ENCODE data around the gene ZNF513. TPM values are rescaled to one million over a fixed set of nuclear protein-coding genes. Genes with fewer than 3 reads are reported as not detected.

Gene ZNF513
- total RNA-seq, 1 experiment from 2014 or later, result 23.6 TPM

DNA sequence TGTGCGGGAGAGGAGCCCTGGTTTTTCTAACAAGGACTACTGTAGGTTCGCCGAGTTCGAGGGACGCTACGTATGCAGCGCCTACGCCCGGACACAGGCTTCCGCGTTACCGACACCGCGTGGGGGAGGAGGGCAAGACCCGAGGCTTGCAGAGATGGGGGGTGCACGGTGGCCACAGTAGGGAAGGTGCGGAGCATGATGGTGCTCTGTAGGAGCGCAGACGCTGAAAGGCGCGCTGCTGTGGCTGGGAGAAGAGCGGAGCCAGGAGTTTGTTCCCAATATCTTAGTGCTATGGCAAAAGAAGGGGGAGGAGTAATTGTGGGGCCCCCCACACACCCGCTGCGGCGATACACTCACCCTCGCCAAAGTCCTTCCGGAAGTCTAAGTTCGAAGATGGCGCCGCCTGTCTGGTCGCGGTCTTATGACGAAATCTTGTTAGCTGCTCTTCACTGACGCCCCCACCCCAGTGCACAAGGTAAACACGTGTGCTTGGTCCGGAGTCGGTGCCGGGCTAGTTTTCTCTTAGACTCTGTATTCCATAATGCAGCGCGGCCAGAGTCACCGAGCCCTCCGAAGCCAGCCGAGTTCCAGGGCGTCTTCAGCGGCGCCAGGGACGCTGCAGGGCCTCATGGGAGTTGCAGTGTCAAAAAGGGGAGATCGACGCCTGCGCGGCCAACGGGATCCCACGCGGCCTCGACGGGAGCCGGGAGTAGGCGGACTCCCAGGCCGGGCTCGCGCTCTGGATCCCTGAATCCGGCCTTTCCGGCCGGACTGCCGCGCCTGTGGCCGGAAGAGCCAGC lies 24.0 kb downstream of the ZNF513 start, which contains the start of gene GTF3C2 (continued):
- TF ChIP-seq, protein P1, sequence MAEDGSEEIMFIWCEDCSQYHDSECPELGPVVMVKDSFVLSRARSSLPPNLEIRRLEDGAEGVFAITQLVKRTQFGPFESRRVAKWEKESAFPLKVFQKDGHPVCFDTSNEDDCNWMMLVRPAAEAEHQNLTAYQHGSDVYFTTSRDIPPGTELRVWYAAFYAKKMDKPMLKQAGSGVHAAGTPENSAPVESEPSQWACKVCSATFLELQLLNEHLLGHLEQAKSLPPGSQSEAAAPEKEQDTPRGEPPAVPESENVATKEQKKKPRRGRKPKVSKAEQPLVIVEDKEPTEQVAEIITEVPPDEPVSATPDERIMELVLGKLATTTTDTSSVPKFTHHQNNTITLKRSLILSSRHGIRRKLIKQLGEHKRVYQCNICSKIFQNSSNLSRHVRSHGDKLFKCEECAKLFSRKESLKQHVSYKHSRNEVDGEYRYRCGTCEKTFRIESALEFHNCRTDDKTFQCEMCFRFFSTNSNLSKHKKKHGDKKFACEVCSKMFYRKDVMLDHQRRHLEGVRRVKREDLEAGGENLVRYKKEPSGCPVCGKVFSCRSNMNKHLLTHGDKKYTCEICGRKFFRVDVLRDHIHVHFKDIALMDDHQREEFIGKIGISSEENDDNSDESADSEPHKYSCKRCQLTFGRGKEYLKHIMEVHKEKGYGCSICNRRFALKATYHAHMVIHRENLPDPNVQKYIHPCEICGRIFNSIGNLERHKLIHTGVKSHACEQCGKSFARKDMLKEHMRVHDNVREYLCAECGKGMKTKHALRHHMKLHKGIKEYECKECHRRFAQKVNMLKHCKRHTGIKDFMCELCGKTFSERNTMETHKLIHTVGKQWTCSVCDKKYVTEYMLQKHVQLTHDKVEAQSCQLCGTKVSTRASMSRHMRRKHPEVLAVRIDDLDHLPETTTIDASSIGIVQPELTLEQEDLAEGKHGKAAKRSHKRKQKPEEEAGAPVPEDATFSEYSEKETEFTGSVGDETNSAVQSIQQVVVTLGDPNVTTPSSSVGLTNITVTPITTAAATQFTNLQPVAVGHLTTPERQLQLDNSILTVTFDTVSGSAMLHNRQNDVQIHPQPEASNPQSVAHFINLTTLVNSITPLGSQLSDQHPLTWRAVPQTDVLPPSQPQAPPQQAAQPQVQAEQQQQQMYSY (CRISPR knock-in tag; IDR thresholded peaks at IDR 0.05), result peak; percentile 50; the same call in 1 of the 2 replicates
- TF ChIP-seq GABPB1 (CRISPR knock-in tag; IDR thresholded peaks at IDR 0.05), result peak; percentile 67
- TF ChIP-seq TP53 (CRISPR knock-in tag; IDR thresholded peaks at IDR 0.05), result peak; percentile 72; the same call in 1 of the 2 replicates
- TF ChIP-seq, protein P2, sequence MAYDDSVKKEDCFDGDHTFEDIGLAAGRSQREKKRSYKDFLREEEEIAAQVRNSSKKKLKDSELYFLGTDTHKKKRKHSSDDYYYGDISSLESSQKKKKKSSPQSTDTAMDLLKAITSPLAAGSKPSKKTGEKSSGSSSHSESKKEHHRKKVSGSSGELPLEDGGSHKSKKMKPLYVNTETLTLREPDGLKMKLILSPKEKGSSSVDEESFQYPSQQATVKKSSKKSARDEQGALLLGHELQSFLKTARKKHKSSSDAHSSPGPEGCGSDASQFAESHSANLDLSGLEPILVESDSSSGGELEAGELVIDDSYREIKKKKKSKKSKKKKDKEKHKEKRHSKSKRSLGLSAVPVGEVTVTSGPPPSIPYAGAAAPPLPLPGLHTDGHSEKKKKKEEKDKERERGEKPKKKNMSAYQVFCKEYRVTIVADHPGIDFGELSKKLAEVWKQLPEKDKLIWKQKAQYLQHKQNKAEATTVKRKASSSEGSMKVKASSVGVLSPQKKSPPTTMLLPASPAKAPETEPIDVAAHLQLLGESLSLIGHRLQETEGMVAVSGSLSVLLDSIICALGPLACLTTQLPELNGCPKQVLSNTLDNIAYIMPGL (CRISPR knock-in tag; IDR thresholded peaks at IDR 0.05), result peak; percentile 40; the same call in 1 of the 2 replicates
- TF ChIP-seq, protein P3, sequence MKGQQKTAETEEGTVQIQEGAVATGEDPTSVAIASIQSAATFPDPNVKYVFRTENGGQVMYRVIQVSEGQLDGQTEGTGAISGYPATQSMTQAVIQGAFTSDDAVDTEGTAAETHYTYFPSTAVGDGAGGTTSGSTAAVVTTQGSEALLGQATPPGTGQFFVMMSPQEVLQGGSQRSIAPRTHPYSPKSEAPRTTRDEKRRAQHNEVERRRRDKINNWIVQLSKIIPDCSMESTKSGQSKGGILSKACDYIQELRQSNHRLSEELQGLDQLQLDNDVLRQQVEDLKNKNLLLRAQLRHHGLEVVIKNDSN (CRISPR knock-in tag; IDR thresholded peaks at IDR 0.05), result peak; percentile 68
- peak; percentile 14; the same call in 1 of the 2 replicates for TF ChIP-seq NFE2L1 (CRISPR knock-in tag; IDR thresholded peaks at IDR 0.05)
- TF ChIP-seq SMAD3 (CRISPR knock-in tag; IDR thresholded peaks at IDR 0.05; ENCODE audit: borderline replicate concordance), result peak; percentile 57; the same call in 1 of the 2 replicates
- no peak; the same call in 1 of the 2 replicates for TF ChIP-seq ZNF121 (CRISPR knock-in tag; IDR thresholded peaks at IDR 0.05)
- peak; percentile 47 for TF ChIP-seq ETV6 (CRISPR knock-in tag; IDR thresholded peaks at IDR 0.05)
- TF ChIP-seq, protein P4, sequence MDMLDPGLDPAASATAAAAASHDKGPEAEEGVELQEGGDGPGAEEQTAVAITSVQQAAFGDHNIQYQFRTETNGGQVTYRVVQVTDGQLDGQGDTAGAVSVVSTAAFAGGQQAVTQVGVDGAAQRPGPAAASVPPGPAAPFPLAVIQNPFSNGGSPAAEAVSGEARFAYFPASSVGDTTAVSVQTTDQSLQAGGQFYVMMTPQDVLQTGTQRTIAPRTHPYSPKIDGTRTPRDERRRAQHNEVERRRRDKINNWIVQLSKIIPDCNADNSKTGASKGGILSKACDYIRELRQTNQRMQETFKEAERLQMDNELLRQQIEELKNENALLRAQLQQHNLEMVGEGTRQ (CRISPR knock-in tag; IDR thresholded peaks at IDR 0.05), result peak; percentile 73
- TF ChIP-seq TEAD1 (CRISPR knock-in tag; IDR thresholded peaks at IDR 0.05), result 0 out of 2 replicates have a peak, but pooled peaks have one; percentile 38
- TF ChIP-seq, protein P5, sequence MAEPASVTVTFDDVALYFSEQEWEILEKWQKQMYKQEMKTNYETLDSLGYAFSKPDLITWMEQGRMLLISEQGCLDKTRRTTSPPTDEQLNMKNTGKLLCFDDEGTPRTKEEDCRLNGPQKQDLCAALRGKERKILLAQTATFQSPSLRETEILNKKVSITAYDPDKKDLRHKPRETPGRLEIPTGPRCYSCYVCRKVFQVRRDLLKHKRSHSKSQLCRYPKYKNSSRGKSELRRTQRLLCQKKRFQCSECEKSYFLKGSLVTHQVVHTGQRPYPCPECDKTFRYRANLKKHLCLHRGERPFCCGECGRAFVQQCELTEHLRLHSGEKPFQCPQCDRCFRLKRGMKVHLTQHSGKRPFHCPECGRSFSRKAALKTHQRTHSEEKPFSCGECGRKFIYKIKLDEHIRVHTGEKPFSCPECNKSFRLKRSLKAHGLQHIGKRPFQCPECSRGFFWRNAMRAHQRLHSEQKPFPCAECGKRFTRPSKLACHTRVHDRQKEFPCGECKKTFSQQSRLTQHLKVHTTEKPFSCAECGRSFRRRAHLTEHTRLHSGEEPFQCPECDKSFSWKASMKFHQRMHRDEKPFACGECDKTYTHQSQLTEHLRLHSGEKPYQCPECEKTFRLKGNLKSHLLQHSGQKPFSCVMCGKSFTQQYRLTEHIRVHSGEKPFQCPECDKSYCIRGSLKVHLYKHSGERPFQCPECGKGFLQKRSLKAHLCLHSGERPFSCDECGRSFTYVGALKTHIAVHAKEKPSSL (CRISPR knock-in tag; conservative IDR thresholded peaks at IDR 0.05), result no peak
- TF ChIP-seq, protein P6, sequence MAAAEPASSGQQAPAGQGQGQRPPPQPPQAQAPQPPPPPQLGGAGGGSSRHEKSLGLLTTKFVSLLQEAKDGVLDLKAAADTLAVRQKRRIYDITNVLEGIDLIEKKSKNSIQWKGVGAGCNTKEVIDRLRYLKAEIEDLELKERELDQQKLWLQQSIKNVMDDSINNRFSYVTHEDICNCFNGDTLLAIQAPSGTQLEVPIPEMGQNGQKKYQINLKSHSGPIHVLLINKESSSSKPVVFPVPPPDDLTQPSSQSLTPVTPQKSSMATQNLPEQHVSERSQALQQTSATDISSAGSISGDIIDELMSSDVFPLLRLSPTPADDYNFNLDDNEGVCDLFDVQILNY (CRISPR knock-in tag; IDR thresholded peaks at IDR 0.05), result no peak
- TF ChIP-seq FOXK1 (CRISPR knock-in tag; IDR thresholded peaks at IDR 0.05), result peak; percentile 93
- TF ChIP-seq JUN (CRISPR knock-in tag; IDR thresholded peaks at IDR 0.05), result peak; percentile 43; the same call in 1 of the 2 replicates

Measured in WTC11 (cell line).